Activated naive CD8-positive, alpha-beta T cell treated with anti-CD3 and anti-CD28 coated beads, Interleukin-2, amount 10 ng/mL, durations not matched to agents 7 days and 5 days (primary cell): ENCODE measurements around the gene NADK. TPM values are rescaled to one million over a fixed set of nuclear protein-coding genes. Genes with fewer than 3 reads are reported as not detected.
"Not testable (repeated sequence)": the region's sequence is repeated elsewhere in the genome, so short reads cannot be mapped to it uniquely, and the experiment has no call there.

Experiments
- ATAC-seq: fragments of 150-1000 bp; cut with Tn5 transposase; one replicate; pipeline ENCODE4 v1.10.0; 2021; ENCODE audit warnings: low read depth, moderate library complexity
- POLR2A ChIA-PET: fragments of 350-600 bp; sonication (Branson Sonifier 250); formaldehyde crosslinking; loops from one replicate; lab custom pipeline; 2021; ENCODE audit warnings: antibody characterized with exemption; lab: Charles Lee
- DNase-seq: peaks from one replicate; pipeline ENCODE4 v3.0.0; 2021
- H3K27ac Mint-ChIP-seq: one replicate; pipeline ENCODE4 v1.8.0; 2022; ENCODE audit warnings: mild to moderate bottlenecking, mixed read lengths
- H3K27me3 Mint-ChIP-seq: one replicate; pipeline ENCODE4 v1.8.0; 2022; ENCODE audit warnings: mild to moderate bottlenecking, moderate library complexity, mixed read lengths
- H3K36me3 Mint-ChIP-seq: one replicate; pipeline ENCODE4 v1.8.0; 2021; ENCODE audit warnings: mild to moderate bottlenecking, mixed read lengths
- H3K4me1 Mint-ChIP-seq: one replicate; pipeline ENCODE4 v1.8.0; 2021; ENCODE audit warnings: mixed read lengths
- H3K4me3 Mint-ChIP-seq: one replicate; pipeline ENCODE4 v1.8.0; 2022; ENCODE audit warnings: mild to moderate bottlenecking, moderate library complexity, mixed read lengths
- H3K9me3 Mint-ChIP-seq: one replicate; pipeline ENCODE4 v1.8.0; 2021; ENCODE audit warnings: mixed read lengths
- total RNA-seq, 2 experiments: library from RNA; stranded (reverse); gene quantifications; one replicate each; pipeline ENCODE4 v1.2.3, GENCODE V29; 2021

Gene NADK
- total RNA-seq, 2 experiments from 2014 or later: 69.7 to 74.3 TPM

DNA sequence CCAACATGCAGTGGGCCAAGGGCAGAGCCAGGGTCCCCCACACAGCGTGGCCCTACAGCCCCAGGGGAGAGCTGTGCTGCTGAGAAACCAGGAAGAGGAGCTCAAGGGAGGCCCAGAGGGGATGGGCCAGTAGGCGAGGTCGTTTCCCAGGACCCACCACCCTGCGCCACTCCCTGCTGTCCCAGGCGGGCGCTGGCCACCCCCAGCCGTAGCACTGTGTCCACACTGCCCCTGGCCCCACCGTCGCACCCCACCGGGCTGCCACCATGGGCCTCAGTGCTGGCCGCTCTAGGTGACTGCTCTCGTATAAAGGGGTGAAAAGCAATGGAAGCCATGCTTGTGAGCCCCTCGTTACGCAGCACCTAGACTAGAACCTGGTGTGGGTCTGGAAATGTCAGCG, 22.4 kb downstream of the NADK start:
- Mint-ChIP-seq H3K4me3 (no peak overlapping the region), H3K9me3 (no peaks in the 10 kb centered on the region), H3K27ac (no peak overlapping the region), H3K36me3 (peaks cover 2% of the 10 kb centered on the region), H3K4me1 (no peaks in the 10 kb centered on the region), H3K27me3 (no peaks in the 10 kb centered on the region)
- DNase-seq: no peak
- ATAC-seq: no peak
- POLR2A ChIA-PET: interaction anchor here (1.4 kb wide), 1 partner anchor 21 kb away, joined by 4 read pairs; no protein-coding TSS in a partner anchor

DNA sequence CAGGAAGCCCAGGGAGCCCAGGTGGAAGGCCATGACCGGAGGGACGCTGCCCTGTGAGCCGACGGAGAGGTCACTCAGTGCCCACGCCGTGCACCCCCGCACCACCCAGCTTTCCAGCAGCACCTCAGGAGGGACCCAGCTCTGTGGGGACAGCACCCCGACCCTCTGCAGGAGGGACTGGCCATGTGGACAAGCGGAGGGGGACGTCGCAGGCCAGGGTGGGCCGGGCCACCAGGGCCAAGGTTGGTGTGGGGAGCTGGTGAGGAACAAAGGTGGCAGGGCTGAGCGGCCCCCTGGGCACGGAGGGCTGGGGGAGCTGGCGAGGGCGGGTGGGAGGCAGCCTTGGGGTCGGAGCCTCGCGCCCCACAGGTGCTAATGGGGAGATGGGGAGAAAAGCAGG, 22.8 kb downstream of the NADK start:
- Mint-ChIP-seq H3K36me3 (peaks cover 2% of the 10 kb centered on the region), H3K9me3 (no peaks in the 10 kb centered on the region), H3K4me3 (no peak overlapping the region), H3K27ac (no peak overlapping the region), H3K4me1 (no peaks in the 10 kb centered on the region), H3K27me3 (no peaks in the 10 kb centered on the region)
- ATAC-seq (no peak), DNase-seq (no peak)
- POLR2A ChIA-PET: interaction anchor here (1.4 kb wide), 1 partner anchor 22 kb away, joined by 4 read pairs; no protein-coding TSS in a partner anchor

DNA sequence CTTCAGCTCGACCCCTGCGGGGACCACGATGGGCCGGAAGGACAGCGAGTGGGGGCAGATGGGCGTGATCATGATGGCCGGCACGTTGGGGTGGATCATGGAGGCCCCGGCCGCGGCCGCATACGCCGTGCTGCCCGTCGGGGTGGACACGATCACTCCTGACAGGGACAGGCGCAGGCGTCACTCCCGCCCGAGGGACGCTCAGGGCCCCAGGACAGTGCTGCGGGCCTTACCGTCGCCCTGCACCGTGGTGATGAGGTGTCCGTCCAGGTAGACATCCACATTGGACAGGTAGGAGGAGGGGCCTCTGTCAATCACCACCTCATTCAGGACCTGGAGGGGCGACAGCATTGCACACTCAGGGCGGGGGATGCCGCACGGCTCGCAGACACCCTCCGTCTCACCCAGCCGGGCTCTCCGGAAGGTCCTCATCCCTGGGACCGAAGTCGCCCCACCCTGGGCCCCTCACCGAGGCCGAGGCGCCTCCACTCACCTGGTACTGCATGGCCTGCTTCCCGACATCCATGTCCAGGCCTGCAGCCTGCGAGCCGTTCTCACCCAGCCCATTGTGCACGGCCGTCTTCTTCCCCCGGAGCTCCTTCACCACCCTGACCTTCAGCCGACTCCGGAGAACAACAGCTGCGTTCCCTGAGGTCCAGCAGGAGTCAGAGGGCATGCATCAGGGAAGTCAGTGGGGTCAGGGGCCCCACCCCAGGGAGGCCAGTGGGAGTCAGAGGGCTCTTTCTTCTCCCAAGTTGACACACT, 24.0 kb downstream of the NADK start:
- no peak overlapping the region for H3K4me3 Mint-ChIP-seq
- no peak overlapping the region for H3K27ac Mint-ChIP-seq
- POLR2A ChIA-PET: no interaction called here
- H3K27me3 Mint-ChIP-seq: no peaks in the 10 kb centered on the region
- no peak for ATAC-seq
- H3K36me3 Mint-ChIP-seq: peaks cover 2% of the 10 kb centered on the region
- H3K9me3 Mint-ChIP-seq: no peaks in the 10 kb centered on the region
- no peak for DNase-seq
- peaks cover 1% of the 10 kb centered on the region for H3K4me1 Mint-ChIP-seq

DNA sequence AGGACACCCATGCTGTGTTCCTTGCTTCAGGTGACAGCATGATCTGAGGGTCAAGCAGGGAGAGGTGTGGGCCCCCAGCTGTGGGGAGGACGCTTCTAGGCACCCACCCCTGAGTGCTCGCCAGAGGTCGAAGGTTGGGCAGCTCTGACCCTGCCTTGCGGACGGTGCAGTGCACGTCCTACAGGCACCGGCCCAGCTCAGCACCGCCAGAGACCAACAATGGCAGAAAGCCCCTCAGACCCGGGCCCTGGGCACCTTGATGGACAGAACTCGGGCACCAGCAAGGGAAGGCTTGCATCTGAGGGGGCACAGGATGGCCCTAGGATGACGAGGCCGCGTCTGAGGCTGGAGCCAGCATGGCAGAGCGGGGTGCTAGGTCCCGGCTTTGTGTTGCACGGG, 24.7 kb downstream of the NADK start:
- POLR2A ChIA-PET: no interaction called here
- DNase-seq (no peak), ATAC-seq (no peak)
- Mint-ChIP-seq H3K36me3 (peaks cover 2% of the 10 kb centered on the region), H3K9me3 (no peaks in the 10 kb centered on the region), H3K4me3 (no peak overlapping the region), H3K4me1 (peaks cover 1% of the 10 kb centered on the region), H3K27ac (no peak overlapping the region), H3K27me3 (no peaks in the 10 kb centered on the region)

DNA sequence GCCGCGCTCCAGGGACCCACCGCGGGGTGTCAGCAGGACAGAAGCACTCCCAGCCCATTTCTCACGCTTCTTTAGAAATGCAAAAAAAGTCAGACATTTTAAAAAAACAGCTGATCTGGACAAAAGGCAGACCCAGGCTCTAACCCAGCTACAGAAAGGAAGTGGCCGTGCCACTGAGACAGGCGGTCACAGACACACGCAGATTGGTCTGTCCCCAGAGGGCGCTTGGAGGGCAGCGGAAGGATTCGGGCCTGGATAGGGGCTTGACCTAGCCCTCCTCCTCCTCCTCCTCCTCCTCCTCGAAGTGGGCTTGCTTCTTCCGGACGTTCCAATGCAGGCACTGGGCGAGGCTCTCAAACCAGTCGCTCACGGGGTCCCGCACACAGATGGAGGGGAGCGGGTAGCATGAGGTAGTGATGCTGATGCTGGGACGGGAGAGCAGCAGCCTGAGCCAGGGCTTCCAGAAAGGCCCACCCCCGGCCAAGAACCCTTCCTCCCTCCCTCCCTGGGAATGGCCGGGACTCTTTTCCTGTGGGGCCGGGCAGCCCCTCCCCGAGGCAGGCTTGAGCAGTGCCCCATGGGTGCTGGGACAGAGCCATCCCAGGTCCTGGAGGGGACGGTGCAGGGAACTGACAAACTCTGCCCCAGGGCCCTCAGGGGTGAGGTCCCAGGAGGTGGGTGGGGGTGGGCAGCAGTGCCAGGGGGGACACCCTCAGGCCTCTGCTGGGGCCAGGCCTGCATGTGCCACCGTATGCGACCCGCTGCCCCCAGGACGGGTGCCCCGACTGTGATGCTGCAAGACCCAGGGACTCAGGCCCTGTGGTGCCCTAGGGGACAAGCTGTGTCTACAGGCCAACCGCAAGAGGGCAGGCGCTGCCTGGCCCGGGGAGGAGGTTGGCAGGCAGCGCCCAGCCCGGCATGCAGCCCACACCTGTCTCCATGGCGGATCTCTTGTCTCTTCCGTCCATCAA, 25.3 kb downstream of the NADK start:
- DNase-seq (no peak), ATAC-seq (no peak)
- no peak overlapping the region for H3K27ac Mint-ChIP-seq
- H3K4me1 Mint-ChIP-seq: peaks cover 1% of the 10 kb centered on the region
- POLR2A ChIA-PET: no interaction called here
- H3K9me3 Mint-ChIP-seq: no peaks in the 10 kb centered on the region
- no peaks in the 10 kb centered on the region for H3K27me3 Mint-ChIP-seq
- no peak overlapping the region for H3K4me3 Mint-ChIP-seq
- H3K36me3 Mint-ChIP-seq: peaks cover 2% of the 10 kb centered on the region

DNA sequence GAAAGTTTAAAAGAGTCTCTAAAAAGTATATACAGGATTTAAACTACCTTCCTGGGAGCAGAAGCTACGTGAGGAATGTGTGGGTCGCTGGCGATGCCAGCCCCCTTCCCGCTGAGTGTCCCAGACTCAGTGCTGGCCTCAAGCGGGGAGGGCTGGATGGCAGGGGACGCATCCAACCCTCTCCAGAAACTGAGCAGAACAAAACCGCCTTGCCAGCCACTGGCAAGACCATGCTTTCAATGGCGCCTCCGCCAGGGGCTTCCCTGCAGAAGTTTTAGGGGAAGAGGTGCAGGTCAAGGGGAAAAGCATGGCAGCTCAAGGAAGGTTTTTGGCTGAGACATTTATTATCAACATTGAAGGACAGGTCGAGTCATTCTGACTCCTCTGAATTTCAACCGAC, 26.1 kb downstream of the NADK start:
- POLR2A ChIA-PET: no interaction called here
- Mint-ChIP-seq H3K9me3 (no peaks in the 10 kb centered on the region), H3K4me1 (peaks cover 1% of the 10 kb centered on the region), H3K4me3 (no peak overlapping the region), H3K36me3 (peaks cover 2% of the 10 kb centered on the region), H3K27ac (no peak overlapping the region), H3K27me3 (no peaks in the 10 kb centered on the region)
- no peak for ATAC-seq
- DNase-seq: no peak

DNA sequence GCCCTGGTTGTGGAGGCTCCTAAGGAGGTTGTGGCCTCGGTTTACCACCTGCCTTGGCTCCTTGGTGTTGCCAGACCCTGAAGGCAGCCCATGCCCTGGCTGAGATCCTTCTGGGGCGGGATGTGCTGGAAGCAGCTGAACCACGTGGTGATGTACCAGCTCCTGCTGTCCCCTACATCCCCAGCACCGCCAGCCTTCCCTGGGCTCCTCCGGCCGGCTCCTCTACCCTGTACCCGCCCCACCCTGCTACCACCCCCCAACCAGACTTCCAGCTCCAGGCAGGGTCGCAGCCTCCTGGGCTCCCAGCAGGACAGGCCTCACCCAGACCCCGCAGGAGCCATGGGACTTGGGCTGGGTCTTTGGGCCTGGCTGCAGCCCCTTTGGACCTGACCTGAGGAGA, 28.3 kb downstream of the NADK start:
- H3K4me3 Mint-ChIP-seq, H3K9me3 Mint-ChIP-seq, H3K4me1 Mint-ChIP-seq, H3K27ac Mint-ChIP-seq, H3K27me3 Mint-ChIP-seq, H3K36me3 Mint-ChIP-seq, DNase-seq, POLR2A ChIA-PET, ATAC-seq: not testable (repeated sequence)

DNA sequence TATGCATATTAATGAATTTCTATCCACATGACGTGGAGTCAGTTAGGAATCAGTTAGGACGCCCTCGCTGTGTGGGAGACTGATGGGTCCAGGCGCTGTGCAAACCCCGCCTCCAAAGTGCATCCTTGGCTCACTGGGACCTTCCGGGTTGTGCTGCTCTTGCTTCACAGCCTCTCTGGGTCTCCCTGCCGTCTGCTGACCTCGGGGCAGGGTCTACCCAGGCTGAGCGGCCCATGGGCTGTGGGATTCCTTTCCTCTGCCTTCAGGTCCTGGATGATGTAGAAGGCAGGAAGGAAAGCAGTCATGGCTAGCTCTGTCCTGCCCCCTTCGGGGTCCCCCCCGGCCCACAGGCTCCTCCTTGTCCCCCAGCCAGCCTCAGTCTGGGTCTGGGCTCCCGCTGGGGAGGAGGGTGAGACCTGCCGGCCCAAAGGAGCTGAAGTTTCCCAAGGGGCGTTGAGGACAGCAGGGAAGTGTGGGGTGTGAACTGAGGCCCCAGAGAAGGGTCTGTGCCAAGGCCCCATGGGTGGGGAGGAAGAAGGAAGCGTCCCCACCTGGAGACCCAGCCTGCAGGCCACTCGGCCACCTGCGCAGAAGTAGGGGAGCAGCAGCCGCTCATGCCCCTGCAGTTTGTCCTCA, 29.5 kb downstream of the NADK start:
- no peak for ATAC-seq
- Mint-ChIP-seq H3K27ac (no peak overlapping the region), H3K36me3 (no peaks in the 10 kb centered on the region), H3K27me3 (no peaks in the 10 kb centered on the region), H3K4me3 (no peak overlapping the region), H3K4me1 (peaks cover 1% of the 10 kb centered on the region), H3K9me3 (no peaks in the 10 kb centered on the region)
- DNase-seq: no peak
- POLR2A ChIA-PET: no interaction called here

DNA sequence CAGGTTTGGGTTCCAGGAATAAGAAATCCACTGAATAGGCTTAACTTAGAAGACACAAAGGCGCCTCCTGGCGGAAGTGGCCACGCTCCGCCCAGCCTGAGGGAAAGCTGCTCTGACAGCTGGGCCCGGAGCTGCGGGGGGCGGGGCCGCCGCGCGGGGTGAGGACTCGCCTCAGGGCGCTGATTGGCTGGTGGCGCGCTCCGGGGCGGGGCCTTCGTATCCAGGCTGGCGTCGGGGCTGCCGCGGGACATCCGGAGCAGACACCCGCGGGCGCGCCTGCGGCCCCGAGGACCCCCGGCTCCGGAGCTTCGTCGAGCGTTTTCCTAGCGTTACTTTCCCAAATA, 31.7 kb downstream of the NADK start:
- POLR2A ChIA-PET, H3K27me3 Mint-ChIP-seq, H3K36me3 Mint-ChIP-seq, DNase-seq, H3K4me1 Mint-ChIP-seq, H3K9me3 Mint-ChIP-seq: not testable (repeated sequence)
- H3K4me3 Mint-ChIP-seq: peak overlapping the region; percentile 53
- ATAC-seq: peak; percentile 82
- peak overlapping the region; percentile 89 for H3K27ac Mint-ChIP-seq

DNA sequence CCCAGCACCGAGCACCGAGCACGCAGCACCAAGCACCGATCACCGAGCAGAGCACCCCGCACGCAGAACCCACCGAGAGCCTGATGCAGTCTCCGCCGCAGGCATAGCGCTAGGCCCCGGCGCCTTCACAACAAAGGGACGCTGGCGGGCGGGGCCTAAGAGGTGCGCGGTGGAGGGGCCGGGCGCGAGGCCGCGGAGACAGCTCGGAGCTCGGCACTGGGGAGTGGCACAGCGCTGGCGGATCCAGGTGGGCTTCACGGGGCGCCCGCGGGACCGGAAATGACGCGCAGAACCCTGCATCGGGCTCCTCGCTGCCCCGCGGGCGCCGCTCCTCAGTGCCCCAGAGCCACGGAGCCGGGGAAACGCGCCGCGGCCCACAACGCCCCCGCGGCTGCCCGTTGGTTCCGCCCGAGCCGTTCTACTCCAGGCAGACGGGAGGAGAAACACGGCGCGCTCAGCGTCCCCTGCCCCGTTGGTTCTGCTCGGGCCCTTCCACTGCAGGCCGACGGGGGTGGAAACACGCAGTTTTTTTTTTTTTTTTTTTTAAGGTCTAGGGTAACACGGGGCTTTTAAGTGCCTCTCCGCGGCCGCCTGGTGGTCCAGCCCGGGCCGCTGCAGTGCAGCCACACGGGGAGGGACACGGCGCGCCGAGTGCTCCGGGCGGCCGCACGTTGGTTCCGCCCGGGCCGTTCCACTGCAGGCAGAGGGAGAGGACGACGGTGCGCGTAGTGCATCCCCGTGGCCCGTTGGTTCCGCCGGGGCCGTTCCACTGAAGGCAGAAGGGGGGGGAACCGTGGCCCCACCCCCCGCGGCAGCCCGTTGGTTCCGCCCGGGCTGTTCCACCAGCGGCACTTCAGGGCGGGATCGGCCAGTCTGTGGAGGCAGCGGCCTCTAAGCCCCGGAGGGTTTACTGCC, 32.4 kb downstream of the NADK start:
- DNase-seq (peak; percentile 95), ATAC-seq (peak; percentile 71)
- H3K27me3 Mint-ChIP-seq, H3K9me3 Mint-ChIP-seq, H3K4me1 Mint-ChIP-seq, POLR2A ChIA-PET, H3K36me3 Mint-ChIP-seq: not testable (repeated sequence)
- Mint-ChIP-seq H3K27ac (peak overlapping the region; percentile 89), H3K4me3 (peak overlapping the region; percentile 69)

DNA sequence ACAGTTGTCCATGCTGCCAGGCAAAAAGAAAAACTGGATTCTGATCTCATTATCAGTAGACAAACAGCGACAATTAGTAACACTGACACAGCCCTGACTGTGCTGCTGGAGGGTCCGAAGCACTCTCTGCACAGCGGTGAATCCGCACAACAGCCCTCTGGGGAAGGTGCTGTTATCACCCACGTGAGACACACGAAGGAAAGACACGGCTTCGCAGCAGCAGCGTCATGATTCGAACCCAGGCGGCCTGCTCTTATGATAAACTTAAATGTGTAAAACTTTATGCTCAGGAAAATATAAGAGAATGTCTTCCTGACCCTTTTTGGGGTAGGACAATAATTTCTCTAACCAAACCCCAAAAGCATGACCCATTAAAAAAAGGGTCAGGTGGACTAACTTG, 35.7 kb downstream of the NADK start:
- H3K9me3 Mint-ChIP-seq, H3K27ac Mint-ChIP-seq, H3K4me3 Mint-ChIP-seq, H3K36me3 Mint-ChIP-seq, POLR2A ChIA-PET, H3K27me3 Mint-ChIP-seq, H3K4me1 Mint-ChIP-seq, ATAC-seq, DNase-seq: not testable (repeated sequence)

DNA sequence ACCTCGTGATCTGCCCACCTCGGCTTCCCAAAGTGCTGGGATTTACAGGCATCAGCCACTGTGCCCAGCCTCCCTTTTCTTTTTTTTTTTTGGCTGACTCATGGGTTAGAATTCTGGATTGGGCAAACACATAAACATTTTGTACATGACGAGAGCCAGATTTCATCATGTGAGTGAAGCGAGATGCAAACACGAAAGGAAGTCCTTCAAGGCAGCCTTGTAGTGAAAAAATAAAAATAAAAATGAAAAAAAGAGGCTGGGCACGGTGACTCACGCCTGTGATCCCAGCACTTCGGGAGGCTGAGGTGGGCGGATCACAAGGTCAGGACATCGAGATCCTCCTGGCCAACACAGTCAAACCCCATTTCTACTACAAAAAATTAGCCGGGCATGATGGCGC, 37.3 kb downstream of the NADK start:
- POLR2A ChIA-PET, H3K27me3 Mint-ChIP-seq, H3K9me3 Mint-ChIP-seq, H3K4me3 Mint-ChIP-seq, DNase-seq, ATAC-seq, H3K36me3 Mint-ChIP-seq, H3K4me1 Mint-ChIP-seq, H3K27ac Mint-ChIP-seq: not testable (repeated sequence)
